IMR-90 (cell line): Measurements from ENCODE around the gene CHCHD2. TPM values are rescaled to one million over a fixed set of nuclear protein-coding genes. Genes with fewer than 3 reads are reported as not detected.

Source experiments
- ATAC-seq: fragments of 200-7000 bp; cut with Tn5 transposase; 2 replicates; pipeline ENCODE4 v1.9.1; 2020; ENCODE audit warnings: low read depth, mild to moderate bottlenecking, moderate library complexity
- BruUV-seq: library from RNA; stranded (reverse); fragments of 400-500 nt; replicated peaks from 2 replicates; lab custom pipeline; 2021; lab: Mats Ljungman, UMichigan
- CTCF ChIA-PET: fragments of 300-600 bp; formaldehyde crosslinking; extraction: SDS; loops from one replicate; lab custom pipeline; 2021; ENCODE audit warnings: antibody characterized with exemption; lab: Yijun Ruan, JAX
- POLR2A ChIA-PET: fragments of 300-600 bp; sonication (Branson Sonifier 250); formaldehyde crosslinking; loops from one replicate; lab custom pipeline; 2022; ENCODE audit warnings: antibody characterized with exemption; ENCODE audit not compliant: unreplicated experiment; lab: Charles Lee
- DNase-seq: peaks from one replicate; pipeline ENCODE4 v3.0.0; 2013
- H2AFZ ChIP-seq: replicated peaks from 2 replicates; pipeline ENCODE3; 2013; ENCODE audit warnings: low read length, mild to moderate bottlenecking; ENCODE audit not compliant: poor library complexity
- H2AK5ac ChIP-seq: 2 replicates; pipeline ENCODE4 v1.6.1; 2013; ENCODE audit warnings: low read depth, low read length, inconsistent platforms
- H2AK9ac ChIP-seq: replicated peaks from 2 replicates; pipeline ENCODE3; 2013; ENCODE audit warnings: mild to moderate bottlenecking, low read depth, low read length, moderate library complexity; ENCODE audit not compliant: poor library complexity
- H2BK120ac ChIP-seq: 2 replicates; pipeline ENCODE4 v1.6.1; 2013; ENCODE audit warnings: low read depth, low read length, inconsistent platforms
- H2BK15ac ChIP-seq: 3 replicates; pipeline ENCODE4 v1.6.1; 2013; ENCODE audit warnings: low read depth, low read length, inconsistent platforms
- H2BK20ac ChIP-seq: 2 replicates; pipeline ENCODE4 v1.6.1; 2013; ENCODE audit warnings: low read depth, mild to moderate bottlenecking, inconsistent platforms, low read length, moderate library complexity
- H2BK5ac ChIP-seq: 2 replicates; pipeline ENCODE4 v1.6.1; 2013; ENCODE audit warnings: mild to moderate bottlenecking, low read depth, low read length, inconsistent platforms; ENCODE audit not compliant: poor library complexity, severe bottlenecking
- H3K14ac ChIP-seq: replicated peaks from 2 replicates; pipeline ENCODE4 v1.6.1; 2013; ENCODE audit warnings: low read depth, low read length, inconsistent platforms
- H3K18ac ChIP-seq: 2 replicates; pipeline ENCODE4 v1.6.1; 2013; ENCODE audit warnings: low read depth, low read length, control low read depth
- H3K23ac ChIP-seq: 2 replicates; pipeline ENCODE4 v1.6.1; 2013; ENCODE audit warnings: low read depth, low read length, inconsistent platforms
- H3K27ac ChIP-seq: 2 replicates; pipeline ENCODE4 v1.5.1; 2013; ENCODE audit warnings: mild to moderate bottlenecking, control low read depth, low read length; ENCODE audit not compliant: insufficient read depth
- H3K27me3 ChIP-seq: 2 replicates; pipeline ENCODE4 v1.6.1; 2013; ENCODE audit warnings: low read length; ENCODE audit not compliant: control insufficient read depth, insufficient read depth
- H3K36me3 ChIP-seq: 2 replicates; pipeline ENCODE4 v1.6.1; 2013; ENCODE audit warnings: low read length, mixed read lengths; ENCODE audit not compliant: control insufficient read depth, insufficient read depth
- H3K4ac ChIP-seq: 2 replicates; pipeline ENCODE4 v1.6.1; 2013; ENCODE audit warnings: low read depth, low read length, inconsistent platforms
- H3K4me1 ChIP-seq: 2 replicates; pipeline ENCODE4 v1.6.1; 2013; ENCODE audit warnings: low read length, mixed read lengths; ENCODE audit not compliant: control insufficient read depth, insufficient read depth
- H3K4me2 ChIP-seq: 2 replicates; pipeline ENCODE4 v1.6.1; 2013; ENCODE audit warnings: low read depth, mild to moderate bottlenecking, control low read depth, low read length, moderate library complexity
- H3K4me3 ChIP-seq: 2 replicates; pipeline ENCODE4 v1.5.1; 2013; ENCODE audit warnings: low read depth, mild to moderate bottlenecking, control low read depth, low read length, moderate library complexity; ENCODE audit not compliant: insufficient read depth
- H3K56ac ChIP-seq: 2 replicates; pipeline ENCODE4 v1.6.1; 2013; ENCODE audit warnings: low read length, inconsistent platforms; ENCODE audit not compliant: insufficient read depth; ENCODE audit errors: extremely low read depth
- H3K79me1 ChIP-seq, 2 experiments: 2 replicates each; pipeline ENCODE4 v1.6.1; 2013; ENCODE audit warnings: low read length in 2 of 2, inconsistent platforms in 1 of 2, low read depth in 1 of 2
- H3K9ac ChIP-seq: 2 replicates; pipeline ENCODE4 v1.6.1; 2013; ENCODE audit warnings: low read depth, low read length, control low read depth
- H3K9me1 ChIP-seq: 2 replicates; pipeline ENCODE4 v1.6.1; 2013; ENCODE audit warnings: low read length, inconsistent platforms; ENCODE audit not compliant: insufficient read depth
- H3K9me3 ChIP-seq: 2 replicates; pipeline ENCODE4 v1.6.1; 2013; ENCODE audit warnings: low read length; ENCODE audit not compliant: control insufficient read depth, insufficient read depth
- H4K20me1 ChIP-seq: 2 replicates; pipeline ENCODE4 v1.6.1; 2013; ENCODE audit warnings: low read length, inconsistent platforms; ENCODE audit not compliant: insufficient read depth
- H4K5ac ChIP-seq: 2 replicates; pipeline ENCODE4 v1.6.1; 2013; ENCODE audit warnings: mild to moderate bottlenecking, low read depth, low read length, control low read depth
- H4K8ac ChIP-seq, 2 experiments: 2 replicates each; pipeline ENCODE4 v1.6.1; 2013; ENCODE audit warnings: low read depth in 2 of 2, low read length in 2 of 2, control low read depth in 1 of 2, inconsistent platforms in 1 of 2
- H4K91ac ChIP-seq: 2 replicates; pipeline ENCODE4 v1.6.1; 2013; ENCODE audit warnings: low read depth, low read length, inconsistent platforms; ENCODE audit not compliant: insufficient read depth
- CEBPB ChIP-seq: IDR thresholded peaks from 2 replicates; pipeline ENCODE4 v1.6.1; 2012; ENCODE audit warnings: low read depth, low read length, improper control_type of control experiment
- CHD1 ChIP-seq: IDR thresholded peaks from 2 replicates; pipeline ENCODE4 v1.6.1; 2012; ENCODE audit warnings: low read depth, low read length, improper control_type of control experiment
- CTCF ChIP-seq: conservative IDR thresholded peaks from 2 replicates; pipeline ENCODE4 v1.5.1; 2012; ENCODE audit warnings: mild to moderate bottlenecking, low read depth, low read length, improper control_type of control experiment
- FOS ChIP-seq: fragments of 150-350 bp; IDR thresholded peaks from 2 replicates; pipeline ENCODE4 v1.6.1; 2016; ENCODE audit warnings: low read depth, low read length
- MAFK ChIP-seq: IDR thresholded peaks from 2 replicates; pipeline ENCODE4 v1.6.1; 2012; ENCODE audit warnings: low read depth, low read length, improper control_type of control experiment
- MAZ ChIP-seq: IDR thresholded peaks from 2 replicates; pipeline ENCODE4 v1.6.1; 2012; ENCODE audit warnings: low read depth, mild to moderate bottlenecking, low read length, improper control_type of control experiment, moderate library complexity, borderline replicate concordance
- NFE2L2 ChIP-seq: fragments of 150-350 bp; IDR thresholded peaks from 2 replicates; pipeline ENCODE4 v1.6.1; 2016; ENCODE audit warnings: low read depth, mild to moderate bottlenecking, low read length
- POLR2A ChIP-seq: IDR thresholded peaks from 2 replicates; pipeline ENCODE4 v1.6.1; 2012; ENCODE audit warnings: mild to moderate bottlenecking, low read depth, low read length
- RAD21 ChIP-seq: IDR thresholded peaks from 2 replicates; pipeline ENCODE4 v1.6.1; 2012; ENCODE audit warnings: low read length, improper control_type of control experiment
- RCOR1 ChIP-seq: IDR thresholded peaks from 2 replicates; pipeline ENCODE4 v1.6.1; 2012; ENCODE audit warnings: mild to moderate bottlenecking, low read length, improper control_type of control experiment; ENCODE audit not compliant: insufficient replicate concordance
- SMC3 ChIP-seq: fragments of 150-350 bp; IDR thresholded peaks from 2 replicates; pipeline ENCODE4 v1.6.1; 2016; ENCODE audit warnings: low read depth, mild to moderate bottlenecking, antibody characterized with exemption, low read length, moderate library complexity
- USF2 ChIP-seq: fragments of 150-350 bp; IDR thresholded peaks from 2 replicates; pipeline ENCODE4 v1.6.1; 2017; ENCODE audit warnings: mild to moderate bottlenecking, antibody characterized with exemption, low read length, low read depth
- WGBS, 2 experiments: methylation state at CpG; one replicate each; pipeline versions ENCODE4 v1.1.5 to v1.1.7; 2013; ENCODE audit warnings: missing lambda C conversion rate in 2 of 2; ENCODE audit not compliant: insufficient read length in 1 of 2; ENCODE audit errors: extremely low coverage in 2 of 2; 5-methylcytosine and 5-hydroxymethylcytosine counted together
- dilution Hi-C: fragments of 300-500 bp; cut with HindIII; formaldehyde crosslinking; loops from one replicate; pipeline ENCODE4 v1.14.3; 2018; ENCODE audit warnings: low sequenced_read_pairs; ENCODE audit not compliant: unreplicated experiment
- in situ Hi-C: fragments of 300-500 bp; cut with MboI; formaldehyde crosslinking; loops from 3 replicates; pipeline ENCODE4 v1.14.3; 2019; ENCODE audit warnings: low sequenced_read_pairs, inconsistent platforms, mixed read lengths
- intact Hi-C: fragments of 100-400 bp; cut with micrococcal nuclease; formaldehyde crosslinking; loops from 2 replicates; pipeline ENCODE4 v1.10.0; 2022
- polyA plus RNA-seq, 3 experiments: library from polyadenylated mRNA; depleted of rRNA; stranded (reverse); fragments of >200 nt; gene quantifications; 2 replicates each; pipeline ENCODE4 v1.2.3, GENCODE V29; 2012; ENCODE audit warnings: low replicate concordance in 1 of 3
- total RNA-seq: library from RNA; depleted of rRNA; stranded (reverse); fragments of >200 nt; gene quantifications from 2 replicates; pipeline ENCODE4 v1.2.3, GENCODE V29; 2012

Gene CHCHD2
- total and polyA plus RNA-seq, 2 of the 4 experiments (the other 2 are of a cell fraction): 423 to 522 TPM

GRCh38 chr7:56105508-56105907 is 768 bp downstream of the CHCHD2 start:
- peak overlapping the region; percentile 81 for H3K56ac ChIP-seq
- no peak overlapping the region for H2AK5ac ChIP-seq
- DNase-seq: peak; percentile 94
- H2BK15ac ChIP-seq: no peak overlapping the region
- CTCF ChIA-PET: interaction anchor here (0.6 to 1.0 kb wide), 2 partner anchors 26 to 1161 kb away, joined by 3 to 4 read pairs; no protein-coding TSS in a partner anchor
- H3K4me1 ChIP-seq: no peaks in the 10 kb centered on the region
- H3K4ac ChIP-seq: peak overlapping the region; percentile 76; the same call in 1 of the 2 replicates
- peak overlapping the region; percentile 84 for H3K9ac ChIP-seq
- H2AK9ac ChIP-seq: peak overlapping the region; percentile 80
- H4K8ac ChIP-seq: peak overlapping the region; percentile 35 to 79; a peak in 3 of 4 replicates
- H3K27ac ChIP-seq: peak overlapping the region; percentile 3; the same call in 1 of the 2 replicates
- peak overlapping the region; percentile 59 for H3K14ac ChIP-seq
- POLR2A ChIA-PET: no interaction called here
- H3K79me1 ChIP-seq: peaks cover 0 to 23% of the 10 kb centered on the region in 2 experiments; a peak in 2 of 4 replicates
- no peak overlapping the region for H4K91ac ChIP-seq
- no TSS peak for BruUV-seq
- dilution Hi-C loops: no loop called here
- in situ Hi-C loops: no loop called here
- peak overlapping the region; percentile 26; the same call in 1 of the 2 replicates for H3K23ac ChIP-seq
- TF ChIP-seq NFE2L2 (no peak), SMC3 (no peak), MAZ (no peak), MAFK (no peak), USF2 (no peak), CTCF (no peak), CEBPB (peak; percentile 59), RAD21 (no peak), FOS (peak; percentile 31; the same call in 1 of the 2 replicates), RCOR1 (no peak), POLR2A (no peak; the same call in none of the 2 replicates), CHD1 (no peak)
- H4K20me1 ChIP-seq: peaks cover 17% of the 10 kb centered on the region
- peak overlapping the region; percentile 60 for H2BK5ac ChIP-seq
- intact Hi-C loops: no loop called here
- 0% methylated on average over 1 of the region's 6 CpGs; no CpG with 5 or more reads in 1 of the 2 experiments for WGBS, 2 experiments
- H3K18ac ChIP-seq: no peak overlapping the region
- no peak overlapping the region for H2BK120ac ChIP-seq
- peak overlapping the region; percentile 93 for H3K4me2 ChIP-seq
- H3K9me1 ChIP-seq: no peaks in the 10 kb centered on the region
- H3K4me3 ChIP-seq: peak overlapping the region; percentile 70
- no peak overlapping the region; the same call in 1 of the 2 replicates for H4K5ac ChIP-seq
- peaks cover 19% of the 10 kb centered on the region for H3K36me3 ChIP-seq
- H2BK20ac ChIP-seq: no peak overlapping the region
- no peaks in the 10 kb centered on the region for H3K27me3 ChIP-seq
- ATAC-seq: peak; percentile 39
- no peaks in the 10 kb centered on the region for H3K9me3 ChIP-seq
- H2AFZ ChIP-seq: peak overlapping the region; percentile 8
